GM12801 (cell line): ENCODE measurements around the gene STARD13.

ENCODE experiments used
- TF ChIP-seq, protein P1 (sequence below): IDR thresholded peaks from one replicate; pipeline ENCODE4 v1.5.1; 2011; ENCODE audit warnings: control low read depth; ENCODE audit not compliant: insufficient read length; ENCODE audit errors: extremely low read depth

Gene STARD13

DNA sequence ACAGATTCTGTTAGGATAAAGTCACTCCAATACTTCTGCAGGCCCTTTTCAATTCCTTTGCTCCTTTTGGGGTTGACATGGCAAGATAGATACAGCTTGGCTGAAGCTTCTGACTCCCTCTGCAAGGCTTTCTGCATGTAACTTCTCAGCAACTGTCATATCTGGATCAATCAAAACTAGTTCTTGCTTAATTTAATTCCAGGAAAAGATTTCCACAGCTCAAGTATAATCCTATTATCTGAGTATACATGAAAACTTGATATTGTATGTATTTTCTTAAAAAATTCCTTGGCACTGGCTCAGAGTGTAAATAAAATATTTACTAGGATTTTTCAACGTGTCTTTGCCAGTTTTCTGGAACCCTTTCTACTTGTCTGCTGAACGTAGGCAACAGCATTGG lies 109.6 kb downstream of the STARD13 start:
- TF ChIP-seq, protein P1, sequence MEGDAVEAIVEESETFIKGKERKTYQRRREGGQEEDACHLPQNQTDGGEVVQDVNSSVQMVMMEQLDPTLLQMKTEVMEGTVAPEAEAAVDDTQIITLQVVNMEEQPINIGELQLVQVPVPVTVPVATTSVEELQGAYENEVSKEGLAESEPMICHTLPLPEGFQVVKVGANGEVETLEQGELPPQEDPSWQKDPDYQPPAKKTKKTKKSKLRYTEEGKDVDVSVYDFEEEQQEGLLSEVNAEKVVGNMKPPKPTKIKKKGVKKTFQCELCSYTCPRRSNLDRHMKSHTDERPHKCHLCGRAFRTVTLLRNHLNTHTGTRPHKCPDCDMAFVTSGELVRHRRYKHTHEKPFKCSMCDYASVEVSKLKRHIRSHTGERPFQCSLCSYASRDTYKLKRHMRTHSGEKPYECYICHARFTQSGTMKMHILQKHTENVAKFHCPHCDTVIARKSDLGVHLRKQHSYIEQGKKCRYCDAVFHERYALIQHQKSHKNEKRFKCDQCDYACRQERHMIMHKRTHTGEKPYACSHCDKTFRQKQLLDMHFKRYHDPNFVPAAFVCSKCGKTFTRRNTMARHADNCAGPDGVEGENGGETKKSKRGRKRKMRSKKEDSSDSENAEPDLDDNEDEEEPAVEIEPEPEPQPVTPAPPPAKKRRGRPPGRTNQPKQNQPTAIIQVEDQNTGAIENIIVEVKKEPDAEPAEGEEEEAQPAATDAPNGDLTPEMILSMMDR, result no peak

DNA sequence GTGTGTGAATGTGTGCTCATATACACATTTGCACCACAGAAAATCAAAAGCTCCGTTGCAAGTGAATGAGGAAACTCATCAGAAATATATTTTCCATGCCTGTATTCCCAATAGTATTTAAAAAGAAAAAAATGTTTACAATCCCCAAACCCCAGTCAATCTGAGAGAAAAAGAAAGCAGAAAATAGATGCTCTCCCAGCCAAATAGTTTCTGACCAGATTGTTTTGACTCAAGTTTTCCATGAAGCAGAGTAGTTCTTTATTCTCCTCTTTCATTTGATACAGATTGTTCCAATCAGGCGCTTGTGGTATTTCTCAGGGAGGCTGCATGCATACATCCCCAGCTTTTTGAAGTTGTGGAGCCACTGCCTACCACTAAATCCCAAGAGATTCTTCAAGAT lies 110.6 kb downstream of the STARD13 start:
- TF ChIP-seq, protein P1, result no peak

DNA sequence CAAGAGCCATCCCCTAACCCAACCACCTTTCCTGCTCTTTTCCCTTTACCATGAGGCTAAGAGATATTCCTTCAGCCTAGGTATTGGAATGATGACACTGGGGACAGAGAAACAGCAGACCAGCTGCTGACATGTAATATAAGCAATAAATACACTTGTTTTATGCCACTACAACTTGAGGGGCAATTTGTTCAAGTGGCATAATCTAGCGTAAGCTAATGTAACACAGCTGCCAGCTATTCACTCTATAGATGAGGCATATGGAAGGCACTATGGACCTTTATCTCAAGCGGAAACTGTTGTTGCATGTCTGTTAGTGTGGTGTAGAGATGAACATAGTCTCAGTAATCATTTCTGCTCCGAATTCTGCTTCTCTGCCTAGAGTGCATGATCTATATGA lies 111.1 kb downstream of the STARD13 start:
- TF ChIP-seq, protein P1, result no peak

DNA sequence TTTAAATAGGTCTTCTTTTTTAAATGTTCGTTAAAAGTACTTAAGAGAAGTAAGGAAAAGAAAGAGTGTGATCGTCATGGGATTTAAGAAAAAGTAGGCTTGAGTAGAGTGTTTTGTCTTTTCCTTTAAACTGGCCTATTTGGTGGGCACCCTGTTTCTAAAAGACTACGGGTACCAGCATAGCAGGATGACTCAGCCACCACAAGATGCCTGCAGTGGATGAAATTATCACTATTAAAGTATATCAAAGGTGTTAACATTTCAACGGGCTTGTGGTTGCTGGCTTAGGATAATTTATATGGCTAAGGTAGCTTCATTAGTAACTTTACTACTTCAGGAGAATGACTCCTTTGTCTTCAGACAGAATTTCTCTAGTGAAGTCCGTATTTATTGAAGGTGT lies 112.6 kb downstream of the STARD13 start:
- TF ChIP-seq, protein P1, result no peak

DNA sequence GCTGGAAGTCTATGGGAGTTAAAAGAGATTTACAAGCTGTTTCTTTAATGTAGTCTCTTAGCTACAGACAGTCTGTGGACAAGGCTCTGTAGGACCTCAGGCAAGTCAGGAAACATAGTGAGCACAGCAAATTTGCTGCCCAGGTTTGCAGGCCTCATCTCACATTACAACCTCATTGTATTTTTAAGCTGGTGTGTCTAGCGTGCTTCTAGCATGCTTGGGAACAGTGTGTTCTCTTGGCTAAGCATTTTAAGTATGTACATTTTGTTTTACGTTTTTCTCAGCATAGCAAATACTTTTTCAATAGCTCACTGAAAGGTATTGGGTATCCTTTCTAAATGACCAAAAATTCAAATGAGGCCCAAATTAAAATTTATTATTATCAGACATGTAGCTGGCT lies 113.2 kb downstream of the STARD13 start:
- TF ChIP-seq, protein P1, result no peak

DNA sequence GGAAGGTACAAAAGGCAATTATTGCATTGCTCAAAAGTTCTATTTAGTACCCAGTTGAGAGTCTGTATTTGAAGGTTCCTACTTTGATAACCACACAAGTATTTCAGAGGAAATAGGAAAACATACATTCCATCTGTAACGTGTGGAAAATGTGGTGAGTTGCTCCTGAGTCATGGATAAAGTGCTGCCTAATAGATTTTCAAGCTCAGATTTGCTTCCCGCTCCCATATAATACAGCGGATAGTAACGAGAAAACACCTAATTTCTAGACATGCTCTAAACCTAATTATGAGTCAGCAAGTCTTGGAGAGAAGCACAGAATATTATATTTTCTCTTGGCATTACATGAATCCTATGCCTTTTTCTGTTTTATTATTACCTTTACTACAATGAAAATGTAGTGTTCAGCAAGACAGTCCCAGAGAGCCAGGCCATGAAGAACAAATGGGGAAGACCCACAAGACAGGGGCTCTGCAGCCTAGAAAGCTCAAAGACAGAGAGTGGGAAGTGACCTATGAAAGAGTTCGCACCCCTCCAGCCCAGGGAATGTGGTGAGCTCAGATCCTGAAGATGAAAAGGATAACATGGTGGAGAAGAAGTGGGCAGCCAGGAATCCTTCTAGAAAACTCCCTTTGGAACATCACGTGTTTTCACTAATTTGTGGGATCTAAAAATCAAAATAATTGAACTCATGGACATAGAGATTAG lies 116.1 kb downstream of the STARD13 start:
- TF ChIP-seq, protein P1, result no peak

DNA sequence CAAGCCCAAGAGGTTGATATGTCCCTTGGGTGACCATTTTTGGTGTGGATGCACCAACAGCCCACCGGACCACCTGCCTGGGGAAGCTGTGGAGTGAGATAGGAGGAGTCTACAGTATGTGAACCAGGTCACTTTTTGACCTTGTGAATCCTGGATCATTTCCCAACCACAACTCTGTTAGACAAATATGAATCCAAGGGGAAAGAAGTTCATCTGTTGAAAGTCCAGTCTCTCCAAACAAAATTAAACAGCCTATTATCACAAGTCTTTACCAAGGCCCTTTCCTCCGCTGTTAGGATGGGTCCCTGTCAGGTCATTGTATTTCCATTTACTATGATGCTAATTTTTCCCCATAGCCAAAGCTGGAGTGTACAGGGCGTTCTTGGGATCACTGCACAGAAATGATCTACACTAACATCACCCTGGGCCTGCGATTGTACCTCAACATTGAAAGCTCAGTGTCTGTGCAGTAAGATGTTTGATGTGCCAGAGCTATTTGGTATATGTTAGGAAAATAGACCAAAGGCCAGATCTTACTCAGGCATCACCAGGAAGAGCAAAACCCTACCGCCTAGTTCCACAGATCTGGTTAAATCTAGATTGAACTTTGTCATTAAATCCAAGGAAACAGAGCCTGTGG lies 117.1 kb downstream of the STARD13 start:
- TF ChIP-seq, protein P1, result no peak
